Heart left ventricle (tissue), 16 donors: ENCODE data around the gene KIF21B. TPM values are rescaled to one million over a fixed set of nuclear protein-coding genes. Genes with fewer than 3 reads are reported as not detected.
A peak's percentile ranks its signal among the peaks of the same experiment; 100 is the strongest.

Experiments used
- ATAC-seq, 4 donors: fragments of 200-7000 bp; cut with Tn5 transposase; one replicate each; pipeline ENCODE4 v1.9.1; 2020 to 2022; ENCODE audit warnings: moderate library complexity in 4 of 4, mild to moderate bottlenecking in 3 of 4, moderate number of reproducible peaks in 1 of 4
- DNase-seq, 5 donors: peaks; one replicate each; pipeline ENCODE4 v3.0.0-alpha.2; 2020
- H3K27ac ChIP-seq, 12 donors: fragments of 200-600 bp; sonication (generic) in 4 of 12; one replicate each; pipeline versions ENCODE4 v1.5.0 to v1.8.0; 2016 to 2022; ENCODE audit warnings: mild to moderate bottlenecking in 2 of 12
- H3K27me3 ChIP-seq, 9 donors: fragments of 200-600 bp; sonication (generic) in 2 of 9; one replicate each; pipeline versions ENCODE4 v1.5.1 to v1.8.0; 2016 to 2022; ENCODE audit warnings: mild to moderate bottlenecking in 3 of 9
- H3K36me3 ChIP-seq, 9 donors: fragments of 200-600 bp; sonication (generic) in 2 of 9; one replicate each; pipeline versions ENCODE4 v1.5.0 to v1.8.0; 2018 to 2022; ENCODE audit warnings: mild to moderate bottlenecking in 2 of 9
- H3K4me1 ChIP-seq, 12 donors: fragments of 200-600 bp; sonication (generic) in 4 of 12; one replicate each; pipeline versions ENCODE4 v1.5.0 to v1.8.0; 2016 to 2022; ENCODE audit warnings: mild to moderate bottlenecking in 3 of 12
- H3K4me3 ChIP-seq, 12 donors: fragments of 200-600 bp; sonication (generic) in 4 of 12; one replicate each; pipeline versions ENCODE4 v1.5.0 to v1.8.0; 2017 to 2022; ENCODE audit warnings: mild to moderate bottlenecking in 9 of 12, moderate library complexity in 4 of 12
- H3K9me3 ChIP-seq, 12 donors: fragments of 200-600 bp; sonication (generic) in 4 of 12; one replicate each; pipeline versions ENCODE4 v1.5.0 to v1.8.0; 2016 to 2022; ENCODE audit warnings: mild to moderate bottlenecking in 1 of 12
- CTCF ChIP-seq, 12 donors: fragments of 200-600 bp; sonication (generic) in 4 of 12; IDR thresholded peaks; one replicate each; pipeline versions ENCODE4 v1.5.0 to v1.8.0; 2018 to 2022; ENCODE audit warnings: antibody characterized with exemption in 12 of 12, mild to moderate bottlenecking in 5 of 12
- POLR2A ChIP-seq, 2 donors: fragments of 450-650 bp; IDR thresholded peaks; one replicate each; pipeline ENCODE4 v1.6.1; 2017; ENCODE audit warnings: antibody characterized with exemption in 2 of 2, mild to moderate bottlenecking in 2 of 2, moderate library complexity in 2 of 2
- WGBS, 4 donors: extraction: QIAGEN DNeasy Blood & Tissue Kit in 2 of 4; methylation state at CpG; one replicate each; pipeline versions ENCODE4 v1.1.5 to v1.1.7; 2013 to 2018; 5-methylcytosine and 5-hydroxymethylcytosine counted together
- intact Hi-C, 10 donors: fragments of 100-400 bp; cut with DNase I; formaldehyde crosslinking; loops; one replicate each; pipeline versions ENCODE4 v1.11.1 to v1.14.2; 2022
- polyA plus RNA-seq, 2 donors: library from polyadenylated mRNA; stranded (reverse); fragments of 200-250 nt; gene quantifications; one replicate each; pipeline ENCODE4 v1.2.3, GENCODE V29; 2013
- total RNA-seq, 9 donors: library from RNA; depleted of rRNA in 2 of 9; stranded (reverse); fragments of >200 nt in 2 of 9; fragmentation: NEBNext Ultra II Directional in 3 of 9; extraction: Animal tissue kit (Norgen Biotek cat#: 25700) in 3 of 9; gene quantifications; one replicate each; pipeline versions ENCODE4 v1.1.0 to v1.2.4, GENCODE V29; 2016 to 2023
- donor health status: ischemic (EF 13 %, LVEDD 7.1; RV severe dilation, severe dysfunction).
- donor health status: healthy with polysubstance abuse.
- donor health status: DM: no; HTN: yes; CAD: no.
- donor health status: DM: no; HTN: no; CAD: no.
- donor health status: ischemic (EF 25% LVEDD 6.9; RV normal size, moderate dysfunction).
- donor health status: ischemic (EF 25% LVEDD 5.7; RV mildly dilated, moderate dysfunction).
- donor health status: healthy.
- donor health status: DM: yes; HTN: yes; CAD: no.
- donor health status: ischemic (EF 35%, LVEDD 5.7; RV mildly dilated, moderate dysfunction).
- donor health status: nonischemic (EF 11% LVEDD 7.7; RV severe dilation, severe dysfunction).
- donor health status: DM: yes; HTN: yes; CAD: no.
- donor health status: PGD.
- donor health status: ischemic (EF 29% LVEDD 5.4; RV normal size, mild dysfunction).
- donor health status: nonischemic (EF 23%, LVEDD 6.1; RV moderate dilation, normal function).

KIF21B gene
- total and polyA plus RNA-seq, 11 donors = 0.21 to 3.6 (median 0.46) TPM

GRCh38 chr1:201034671-201035070 lies 11.2 kb upstream of the KIF21B start:
- no peaks in the 10 kb centered on the region for H3K4me1 ChIP-seq
- no peak overlapping the region for H3K4me3 ChIP-seq
- intact Hi-C loops = no loop called here
- no peaks in the 10 kb centered on the region for H3K9me3 ChIP-seq
- ATAC-seq (no peak), DNase-seq (no peak)
- H3K27ac ChIP-seq = no peak overlapping the region
- TF ChIP-seq POLR2A (IDR thresholded peaks at IDR 0.05) = no peak
- no peak for TF ChIP-seq CTCF (IDR thresholded peaks at IDR 0.05)
- 83 to 91% (median 89%) methylated on average over 4 of the region's 4 CpGs for WGBS, 4 donors
- H3K27me3 ChIP-seq = peaks cover 0 to 5% (median 0%) of the 10 kb centered on the region in 9 donors
- no peaks in the 10 kb centered on the region for H3K36me3 ChIP-seq

- Histone ChIP-seq H3K4me3 (no peak overlapping the region), H3K4me1 (peaks cover 0 to 17% (median 8%) of the 10 kb centered on the region in 12 donors), H3K27ac (no peak overlapping the region), H3K36me3 (no peaks in the 10 kb centered on the region), H3K9me3 (no peaks in the 10 kb centered on the region), H3K27me3 (peaks cover 0 to 5% (median 0%) of the 10 kb centered on the region in 9 donors)
- intact Hi-C loops = no loop called here
- ATAC-seq (no peak), DNase-seq (no peak)
- 85 to 98% (median 94%) methylated on average over 1 of the region's 1 CpG for WGBS, 4 donors
- TF ChIP-seq CTCF (IDR thresholded peaks at IDR 0.05) (no peak), POLR2A (IDR thresholded peaks at IDR 0.05) (no peak)
Measured at GRCh38 chr1:201032408-201032807, 8.9 kb upstream of the KIF21B start.

GRCh38 chr1:201028461-201028889 lies 5.0 kb upstream of the KIF21B start:
- Histone ChIP-seq H3K27me3 (no peaks in the 10 kb centered on the region), H3K9me3 (no peaks in the 10 kb centered on the region), H3K4me1 (peaks cover 0 to 54% (median 22%) of the 10 kb centered on the region in 12 donors), H3K4me3 (no peak overlapping the region), H3K36me3 (no peaks in the 10 kb centered on the region), H3K27ac (peak overlapping the region in 5 of 12 donors; percentile 19 to 66 (median 30))
- no peak for TF ChIP-seq POLR2A (IDR thresholded peaks at IDR 0.05)
- no peak for TF ChIP-seq CTCF (IDR thresholded peaks at IDR 0.05)
- intact Hi-C loops = loop anchor here in 1 of 10 donors (10.0 kb wide), 1 partner anchor 404 kb away; the partner anchor contains the start of gene KIF14
- whole genome bisulfite sequencing, 4 donors = 67 to 71% (median 69%) methylated on average over 7 of the region's 7 CpGs
- ATAC-seq (peak; percentile 43 to 73 (median 65)), DNase-seq (no peak)

GRCh38 chr1:201026836-201027235 lies 3.3 kb upstream of the KIF21B start:
- Histone ChIP-seq H3K27ac (peak overlapping the region in 2 of 12 donors; percentile 3 to 27), H3K9me3 (no peaks in the 10 kb centered on the region), H3K27me3 (no peaks in the 10 kb centered on the region), H3K36me3 (no peaks in the 10 kb centered on the region), H3K4me1 (peaks cover 0 to 67% (median 28%) of the 10 kb centered on the region in 12 donors), H3K4me3 (peak overlapping the region in 1 of 12 donors; percentile 0)
- DNase-seq (no peak), ATAC-seq (no peak)
- no peak for TF ChIP-seq POLR2A (IDR thresholded peaks at IDR 0.05)
- TF ChIP-seq CTCF (IDR thresholded peaks at IDR 0.05) = no peak
- intact Hi-C loops = loop anchor here in 1 of 10 donors (10.0 kb wide), 1 partner anchor 402 kb away; the partner anchor contains the start of gene KIF14
- 18 to 45% (median 39%) methylated on average over 3 of the region's 3 CpGs for WGBS, 4 donors
